ENCODE results near the gene XCL1. TPM values are rescaled to one million over a fixed set of nuclear protein-coding genes. Genes with fewer than 3 reads are reported as not detected.
A peak's percentile ranks its signal among the peaks of the same experiment; 100 is the strongest.
"Not testable (repeated sequence)": the region's sequence is repeated elsewhere in the genome, so short reads cannot be mapped to it uniquely, and the experiment has no call there.

Gene XCL1
- total RNA-seq, 2 experiments from 2014 or later, result 22.8 to 27.1 TPM

GRCh38 chr1:168578531-168579185, 2.3 kb downstream of the XCL1 start:
- POLR2A ChIA-PET, result interaction anchor here (0.6 to 1.4 kb wide), 5 partner anchors 46 to 236 kb away, joined by 3 to 4 read pairs (median 3); no protein-coding TSS in a partner anchor

GRCh38 chr1:168580290-168580689, 3.9 kb downstream of the XCL1 start:
- Mint-ChIP-seq H3K36me3 (peaks cover 31% of the 10 kb centered on the region), H3K4me1 (peaks cover 30% of the 10 kb centered on the region), H3K4me3 (peak overlapping the region; percentile 18)
- H3K9me3 Mint-ChIP-seq; ATAC-seq (ENCODE audit: low read depth); DNase-seq; POLR2A ChIA-PET; H3K27ac Mint-ChIP-seq; H3K27me3 Mint-ChIP-seq: not testable (repeated sequence)

More at GRCh38 chr1:168578531-168579185, 2.3 kb downstream of the XCL1 start:
- H3K4me3 Mint-ChIP-seq, result peak overlapping the region; percentile 79
- not testable (repeated sequence) for H3K27me3 Mint-ChIP-seq; ATAC-seq (ENCODE audit: low read depth); H3K9me3 Mint-ChIP-seq; DNase-seq
- peak overlapping the region; percentile 79 for H3K27ac Mint-ChIP-seq
- peaks cover 42% of the 10 kb centered on the region for H3K4me1 Mint-ChIP-seq
- peaks cover 33% of the 10 kb centered on the region for H3K36me3 Mint-ChIP-seq

GRCh38 chr1:168580991-168581390, 4.6 kb downstream of the XCL1 start:
- H3K27ac Mint-ChIP-seq; H3K4me3 Mint-ChIP-seq; DNase-seq; H3K9me3 Mint-ChIP-seq; H3K27me3 Mint-ChIP-seq; ATAC-seq (ENCODE audit: low read depth); POLR2A ChIA-PET: not testable (repeated sequence)
- H3K4me1 Mint-ChIP-seq, result peaks cover 27% of the 10 kb centered on the region
- H3K36me3 Mint-ChIP-seq, result peaks cover 34% of the 10 kb centered on the region

- DNase-seq (no peak), ATAC-seq (ENCODE audit: low read depth) (no peak)
- peaks cover 4% of the 10 kb centered on the region for H3K9me3 Mint-ChIP-seq
- no peak overlapping the region for H3K27ac Mint-ChIP-seq
- H3K27me3 Mint-ChIP-seq, result no peaks in the 10 kb centered on the region
- POLR2A ChIA-PET, result interaction anchor here (0.5 kb wide), 1 partner anchor 234 kb away, joined by 3 read pairs; no protein-coding TSS in a partner anchor
- H3K4me3 Mint-ChIP-seq, result no peak overlapping the region
- peaks cover 23% of the 10 kb centered on the region for H3K4me1 Mint-ChIP-seq
- peaks cover 32% of the 10 kb centered on the region for H3K36me3 Mint-ChIP-seq
Observed at GRCh38 chr1:168581817-168582572, 5.6 kb downstream of the XCL1 start.

GRCh38 chr1:168582688-168583336, 6.4 kb downstream of the XCL1 start:
- H3K27me3 Mint-ChIP-seq, result no peaks in the 10 kb centered on the region
- H3K4me3 Mint-ChIP-seq, result no peak overlapping the region
- peaks cover 19% of the 10 kb centered on the region for H3K4me1 Mint-ChIP-seq
- DNase-seq, result no peak
- ATAC-seq (ENCODE audit: low read depth), result no peak
- POLR2A ChIA-PET, result interaction anchor here (0.6 kb wide), 1 partner anchor 119 kb away, joined by 3 read pairs; no protein-coding TSS in a partner anchor
- H3K27ac Mint-ChIP-seq, result no peak overlapping the region
- peaks cover 5% of the 10 kb centered on the region for H3K9me3 Mint-ChIP-seq
- H3K36me3 Mint-ChIP-seq, result peaks cover 36% of the 10 kb centered on the region

- Mint-ChIP-seq H3K4me1 (peaks cover 18% of the 10 kb centered on the region), H3K27me3 (no peaks in the 10 kb centered on the region), H3K36me3 (peaks cover 37% of the 10 kb centered on the region), H3K4me3 (no peak overlapping the region), H3K9me3 (peaks cover 9% of the 10 kb centered on the region), H3K27ac (no peak overlapping the region)
- ATAC-seq (ENCODE audit: low read depth), result no peak
- POLR2A ChIA-PET, result interaction anchor here (0.6 kb wide), 1 partner anchor 119 kb away, joined by 3 read pairs; no protein-coding TSS in a partner anchor
- DNase-seq, result no peak
Observed at GRCh38 chr1:168583571-168583970, 7.2 kb downstream of the XCL1 start.

GRCh38 chr1:168585191-168585590, 8.8 kb downstream of the XCL1 start:
- H3K9me3 Mint-ChIP-seq, result peaks cover 9% of the 10 kb centered on the region
- H3K36me3 Mint-ChIP-seq, result peaks cover 27% of the 10 kb centered on the region
- no peaks in the 10 kb centered on the region for H3K27me3 Mint-ChIP-seq
- no peak for ATAC-seq (ENCODE audit: low read depth)
- no peak for DNase-seq
- no peak overlapping the region for H3K27ac Mint-ChIP-seq
- H3K4me1 Mint-ChIP-seq, result peaks cover 8% of the 10 kb centered on the region
- POLR2A ChIA-PET, result no interaction called here
- no peak overlapping the region for H3K4me3 Mint-ChIP-seq

GRCh38 chr1:168585937-168586336, 9.5 kb downstream of the XCL1 start:
- H3K9me3 Mint-ChIP-seq, result peaks cover 9% of the 10 kb centered on the region
- no peak overlapping the region for H3K27ac Mint-ChIP-seq
- POLR2A ChIA-PET, result no interaction called here
- ATAC-seq (ENCODE audit: low read depth) (no peak), DNase-seq (no peak)
- peaks cover 22% of the 10 kb centered on the region for H3K36me3 Mint-ChIP-seq
- H3K27me3 Mint-ChIP-seq, result no peaks in the 10 kb centered on the region
- no peak overlapping the region for H3K4me3 Mint-ChIP-seq
- H3K4me1 Mint-ChIP-seq, result peaks cover 8% of the 10 kb centered on the region

- H3K27ac Mint-ChIP-seq, result no peak overlapping the region
- POLR2A ChIA-PET, result no interaction called here
- H3K27me3 Mint-ChIP-seq, result no peaks in the 10 kb centered on the region
- ATAC-seq (ENCODE audit: low read depth) (no peak), DNase-seq (no peak)
- H3K4me1 Mint-ChIP-seq, result no peaks in the 10 kb centered on the region
- peaks cover 11% of the 10 kb centered on the region for H3K9me3 Mint-ChIP-seq
- H3K4me3 Mint-ChIP-seq, result no peak overlapping the region
- H3K36me3 Mint-ChIP-seq, result peaks cover 12% of the 10 kb centered on the region
Observed at GRCh38 chr1:168589167-168589566, 12.8 kb downstream of the XCL1 start.

- no peak for DNase-seq
- H3K27ac Mint-ChIP-seq, result no peak overlapping the region
- POLR2A ChIA-PET, result no interaction called here
- no peak overlapping the region for H3K4me3 Mint-ChIP-seq
- no peak for ATAC-seq (ENCODE audit: low read depth)
- H3K9me3 Mint-ChIP-seq, result peaks cover 9% of the 10 kb centered on the region
- peaks cover 9% of the 10 kb centered on the region for H3K36me3 Mint-ChIP-seq
- no peaks in the 10 kb centered on the region for H3K27me3 Mint-ChIP-seq
- no peaks in the 10 kb centered on the region for H3K4me1 Mint-ChIP-seq
Observed at GRCh38 chr1:168591066-168591465, 14.7 kb downstream of the XCL1 start.

GRCh38 chr1:168591641-168592250, 15.3 kb downstream of the XCL1 start:
- Mint-ChIP-seq H3K27ac (no peak overlapping the region), H3K4me3 (no peak overlapping the region), H3K9me3 (peaks cover 12% of the 10 kb centered on the region), H3K36me3 (peaks cover 9% of the 10 kb centered on the region), H3K27me3 (no peaks in the 10 kb centered on the region), H3K4me1 (no peaks in the 10 kb centered on the region)
- POLR2A ChIA-PET, result no interaction called here
- ATAC-seq (ENCODE audit: low read depth) (no peak), DNase-seq (no peak)

- POLR2A ChIA-PET; H3K9me3 Mint-ChIP-seq; H3K36me3 Mint-ChIP-seq; H3K27ac Mint-ChIP-seq; H3K4me3 Mint-ChIP-seq; H3K27me3 Mint-ChIP-seq; ATAC-seq (ENCODE audit: low read depth); DNase-seq; H3K4me1 Mint-ChIP-seq: not testable (repeated sequence)
Observed at GRCh38 chr1:168595403-168595802, 19.0 kb downstream of the XCL1 start.

GRCh38 chr1:168598125-168598524, 21.7 kb downstream of the XCL1 start:
- H3K27ac Mint-ChIP-seq, result no peak overlapping the region
- no peaks in the 10 kb centered on the region for H3K36me3 Mint-ChIP-seq
- H3K27me3 Mint-ChIP-seq, result no peaks in the 10 kb centered on the region
- no peak for ATAC-seq (ENCODE audit: low read depth)
- DNase-seq, result no peak
- peaks cover 6% of the 10 kb centered on the region for H3K9me3 Mint-ChIP-seq
- POLR2A ChIA-PET, result no interaction called here
- no peak overlapping the region for H3K4me3 Mint-ChIP-seq
- peaks cover 4% of the 10 kb centered on the region for H3K4me1 Mint-ChIP-seq

Data from activated naive CD8-positive, alpha-beta T cell treated with anti-CD3 and anti-CD28 coated beads, Interleukin-2, amount 10 ng/mL, durations not matched to agents 7 days and 5 days (primary cell).